Spinal cord (tissue), 10 donors: ENCODE measurements around the gene RAB11FIP4. TPM values are rescaled to one million over a fixed set of nuclear protein-coding genes. Genes with fewer than 3 reads are reported as not detected.
A peak's percentile ranks its signal among the peaks of the same experiment; 100 is the strongest.
"Not testable (repeated sequence)": the region's sequence is repeated elsewhere in the genome, so short reads cannot be mapped to it uniquely, and the experiment has no call there.

Experiments used
- DNase-seq, 6 donors: peaks; one replicate each; pipeline versions ENCODE4 v3.0.0 to v3.0.0-alpha.2; 2013 to 2015; ENCODE audit warnings: low spot score in 6 of 6, low read depth in 4 of 6
- H3K27ac ChIP-seq: one replicate; pipeline ENCODE4 v1.5.1; 2013; ENCODE audit warnings: low read depth, low read length, control low read depth
- H3K27me3 ChIP-seq: one replicate; pipeline ENCODE4 v1.6.1; 2013; ENCODE audit warnings: low read length; ENCODE audit not compliant: control insufficient read depth, insufficient read depth
- H3K36me3 ChIP-seq: one replicate; pipeline ENCODE4 v1.6.1; 2013; ENCODE audit warnings: low read length; ENCODE audit not compliant: control insufficient read depth, insufficient read depth
- H3K4me1 ChIP-seq: one replicate; pipeline ENCODE4 v1.6.1; 2013; ENCODE audit warnings: low read length; ENCODE audit not compliant: control insufficient read depth, insufficient read depth
- H3K4me3 ChIP-seq: one replicate; pipeline ENCODE4 v1.5.1; 2013; ENCODE audit warnings: low read depth, low read length, control low read depth
- H3K9me3 ChIP-seq: one replicate; pipeline ENCODE4 v1.6.1; 2013; ENCODE audit warnings: low read length; ENCODE audit not compliant: control insufficient read depth, insufficient read depth
- WGBS: methylation state at CpG from one replicate; pipeline ENCODE4 v1.1.5; 2013; ENCODE audit warnings: missing lambda C conversion rate; ENCODE audit not compliant: insufficient coverage; 5-methylcytosine and 5-hydroxymethylcytosine counted together
- long read RNA-seq, 4 donors: transcript quantifications; one replicate each; lab custom pipeline, GENCODE V29; 2026
- polyA plus RNA-seq, 2 donors: library from polyadenylated mRNA; unstranded; fragments of 120-200 nt; gene quantifications; one replicate each; pipeline ENCODE4 v1.2.1, GENCODE V29; 2013; ENCODE audit not compliant: insufficient read length in 2 of 2
- total RNA-seq, 2 donors: library from RNA; depleted of rRNA in 1 of 2; stranded (reverse); fragments of 120-200 nt in 1 of 2; fragments of >200 nt in 1 of 2; gene quantifications; one replicate each; pipeline versions ENCODE4 v1.2.3 to v1.2.4, GENCODE V29; 2013 to 2014
- donor health status: healthy.

RAB11FIP4 gene, protein sequence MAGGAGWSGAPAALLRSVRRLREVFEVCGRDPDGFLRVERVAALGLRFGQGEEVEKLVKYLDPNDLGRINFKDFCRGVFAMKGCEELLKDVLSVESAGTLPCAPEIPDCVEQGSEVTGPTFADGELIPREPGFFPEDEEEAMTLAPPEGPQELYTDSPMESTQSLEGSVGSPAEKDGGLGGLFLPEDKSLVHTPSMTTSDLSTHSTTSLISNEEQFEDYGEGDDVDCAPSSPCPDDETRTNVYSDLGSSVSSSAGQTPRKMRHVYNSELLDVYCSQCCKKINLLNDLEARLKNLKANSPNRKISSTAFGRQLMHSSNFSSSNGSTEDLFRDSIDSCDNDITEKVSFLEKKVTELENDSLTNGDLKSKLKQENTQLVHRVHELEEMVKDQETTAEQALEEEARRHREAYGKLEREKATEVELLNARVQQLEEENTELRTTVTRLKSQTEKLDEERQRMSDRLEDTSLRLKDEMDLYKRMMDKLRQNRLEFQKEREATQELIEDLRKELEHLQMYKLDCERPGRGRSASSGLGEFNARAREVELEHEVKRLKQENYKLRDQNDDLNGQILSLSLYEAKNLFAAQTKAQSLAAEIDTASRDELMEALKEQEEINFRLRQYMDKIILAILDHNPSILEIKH
- total RNA-seq (10 to 100 TPM; 15.3 to 35.1 TPM), polyA plus RNA-seq (10 to 100 TPM; 45.1 to 50.5 TPM)
- long read RNA-seq, donor 1, full-length matches to known transcripts = 2 of 12 reads
- long read RNA-seq, donor 1, partial matches to known transcripts = 10 of 12 reads
- long read RNA-seq, donor 1, other reads (novel, unspliced or antisense) = 0 of 12 reads
- long read RNA-seq, donor 2, full-length matches to known transcripts = 2 of 2 reads
- long read RNA-seq, donor 2, partial matches to known transcripts = 0 of 2 reads
- long read RNA-seq, donor 2, other reads (novel, unspliced or antisense) = 0 of 2 reads
- long read RNA-seq, donor 3, full-length matches to known transcripts = 2 of 2 reads
- long read RNA-seq, donor 3, partial matches to known transcripts = 0 of 2 reads
- long read RNA-seq, donor 3, other reads (novel, unspliced or antisense) = 0 of 2 reads
- long read RNA-seq, donor 4, full-length matches to known transcripts = 1 of 1 reads
- long read RNA-seq, donor 4, partial matches to known transcripts = 0 of 1 reads
- long read RNA-seq, donor 4, other reads (novel, unspliced or antisense) = 0 of 1 reads

DNA sequence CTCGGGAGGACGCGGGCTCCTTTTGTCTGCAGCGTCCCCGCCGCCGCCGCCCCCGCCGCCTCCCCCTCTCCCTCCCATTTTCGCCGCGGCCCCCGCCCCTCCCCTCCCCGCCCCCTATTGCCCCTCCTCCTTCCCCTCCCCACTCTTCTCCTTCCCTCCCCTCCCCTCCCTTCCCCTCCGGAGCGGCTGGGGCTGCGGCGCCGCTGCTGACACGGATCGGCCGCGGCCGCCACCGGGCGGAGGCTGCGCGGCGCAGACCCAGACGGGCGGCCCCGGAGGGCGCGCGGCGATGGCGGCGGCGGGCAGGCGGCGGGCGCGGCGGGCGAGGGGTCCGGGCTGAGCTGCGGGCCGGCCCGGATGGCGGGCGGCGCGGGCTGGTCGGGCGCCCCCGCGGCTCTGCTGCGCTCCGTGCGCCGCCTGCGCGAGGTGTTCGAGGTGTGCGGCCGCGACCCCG is at the start of gene RAB11FIP4:
Gene RAB11FIP4 (plus strand): TSS at position 180 of the 454 bp plus-strand sequence. CDS start 178 bp downstream, at position 358.
- WGBS = under 1% methylated on average over 53 of the region's 69 CpGs
- H3K27ac ChIP-seq = no peak within 1 kb of the TSS

DNA sequence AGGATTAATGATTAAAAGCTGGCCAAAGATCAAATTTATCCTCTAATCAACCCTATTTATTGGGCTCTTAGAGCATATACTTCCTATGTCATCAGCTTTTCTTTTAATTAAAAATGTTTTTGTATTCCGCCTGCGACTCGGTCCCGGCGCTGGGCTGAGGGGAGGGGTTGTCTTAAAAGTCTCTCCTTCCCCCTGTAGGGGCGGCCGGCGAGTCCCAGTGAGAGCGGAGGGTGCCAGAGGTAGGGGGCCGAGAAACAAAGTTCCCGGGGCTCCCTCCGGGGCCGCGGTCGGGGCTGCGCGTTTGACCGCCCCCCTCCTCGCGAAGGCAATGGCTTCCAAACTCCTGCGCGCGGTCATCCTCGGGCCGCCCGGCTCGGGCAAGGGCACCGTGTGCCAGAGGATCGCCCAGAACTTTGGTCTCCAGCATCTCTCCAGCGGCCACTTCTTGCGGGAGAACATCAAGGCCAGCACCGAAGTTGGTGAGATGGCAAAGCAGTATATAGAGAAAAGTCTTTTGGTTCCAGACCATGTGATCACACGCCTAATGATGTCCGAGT is 46.2 kb upstream of the RAB11FIP4 start:
- not testable (repeated sequence) for H3K4me1 ChIP-seq, H3K9me3 ChIP-seq, H3K27me3 ChIP-seq, H3K4me3 ChIP-seq, H3K27ac ChIP-seq, DNase-seq
- peaks cover 20% of the 10 kb centered on the region for H3K36me3 ChIP-seq
- WGBS = no CpG with 5 or more reads among the region's 34 CpGs

More for the DNA sequence above, at the start of gene RAB11FIP4:
- Histone ChIP-seq H3K4me3 (peak within 1 kb of the TSS; percentile 40), H3K9me3 (no peaks in the 10 kb centered on the region), H3K4me1 (peaks cover 46% of the 10 kb centered on the region), H3K36me3 (peaks cover 17% of the 10 kb centered on the region), H3K27me3 (peaks cover 11% of the 10 kb centered on the region)
- DNase-seq = peak in 3 of 6 donors; percentile 54 to 91 (median 84)

DNA sequence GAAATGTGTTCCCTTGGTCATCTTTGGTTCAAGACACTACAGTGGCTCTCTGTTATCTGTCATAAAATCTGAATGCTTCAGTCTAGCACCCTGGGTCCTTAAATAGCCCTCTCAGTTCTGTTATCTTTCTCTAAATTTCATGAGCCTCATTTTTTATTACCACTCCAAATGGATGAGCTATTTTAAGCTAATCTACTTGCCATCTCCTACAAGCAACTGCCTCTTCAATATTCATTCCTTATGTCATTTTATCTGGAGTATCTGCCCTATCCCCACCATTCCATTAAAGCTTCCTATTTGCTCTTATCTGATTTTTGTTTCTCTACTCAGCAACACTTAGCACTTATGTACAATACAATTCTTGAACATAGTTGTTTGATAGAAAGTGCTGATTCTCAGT is 42.0 kb upstream of the RAB11FIP4 start:
- H3K4me1 ChIP-seq = no peaks in the 10 kb centered on the region
- H3K27ac ChIP-seq = no peak overlapping the region
- H3K9me3 ChIP-seq = no peaks in the 10 kb centered on the region
- peaks cover 22% of the 10 kb centered on the region for H3K36me3 ChIP-seq
- DNase-seq = no peak
- no peak overlapping the region for H3K4me3 ChIP-seq
- no peaks in the 10 kb centered on the region for H3K27me3 ChIP-seq

DNA sequence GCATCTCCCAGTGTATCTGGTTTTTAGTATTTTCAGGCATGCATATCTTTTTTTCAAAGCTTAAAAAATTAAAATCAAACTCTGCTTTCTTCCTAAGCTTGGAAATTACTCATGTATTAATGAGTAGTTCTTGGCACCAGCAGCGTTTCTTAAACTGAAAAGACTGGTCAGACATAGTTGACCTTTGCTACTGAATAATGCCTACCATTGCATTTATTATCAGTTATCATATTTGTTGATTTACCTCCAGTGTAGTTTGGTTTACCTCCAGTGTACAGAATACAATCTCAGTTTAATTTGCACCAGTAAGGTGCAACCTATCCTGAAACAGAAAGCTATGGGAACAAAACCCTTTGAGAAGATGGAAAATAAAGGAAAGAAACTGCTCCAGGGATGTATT is 35.5 kb upstream of the RAB11FIP4 start:
- H3K4me1 ChIP-seq = no peaks in the 10 kb centered on the region
- no peak for DNase-seq
- WGBS = no CpG with 5 or more reads among the region's 1 CpG
- H3K4me3 ChIP-seq = no peak overlapping the region
- no peaks in the 10 kb centered on the region for H3K27me3 ChIP-seq
- H3K27ac ChIP-seq = no peak overlapping the region
- no peaks in the 10 kb centered on the region for H3K9me3 ChIP-seq
- H3K36me3 ChIP-seq = peaks cover 25% of the 10 kb centered on the region

DNA sequence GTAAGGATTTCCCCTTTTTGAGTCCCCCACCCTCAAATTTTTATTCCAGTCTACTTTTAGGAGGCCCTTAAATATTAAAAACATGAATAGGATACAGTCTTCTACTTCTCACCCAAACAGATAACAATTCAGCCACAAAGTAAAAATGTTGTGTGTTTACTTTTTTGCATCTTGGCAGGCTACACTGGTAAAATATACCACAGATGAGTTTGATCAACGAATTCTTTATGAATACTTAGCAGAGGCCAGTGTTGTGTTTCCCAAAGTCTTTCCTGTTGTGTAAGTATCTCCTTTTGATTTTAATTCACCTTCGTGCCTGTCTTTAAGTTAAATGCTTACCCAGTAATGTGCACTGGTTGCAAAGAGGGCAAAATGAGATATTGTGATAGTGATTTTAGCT is 34.4 kb upstream of the RAB11FIP4 start:
- Histone ChIP-seq H3K4me1 (no peaks in the 10 kb centered on the region), H3K36me3 (peaks cover 20% of the 10 kb centered on the region), H3K27me3 (no peaks in the 10 kb centered on the region), H3K9me3 (no peaks in the 10 kb centered on the region), H3K4me3 (no peak overlapping the region), H3K27ac (no peak overlapping the region)
- DNase-seq = no peak
- no CpG with 5 or more reads among the region's 2 CpGs for WGBS

DNA sequence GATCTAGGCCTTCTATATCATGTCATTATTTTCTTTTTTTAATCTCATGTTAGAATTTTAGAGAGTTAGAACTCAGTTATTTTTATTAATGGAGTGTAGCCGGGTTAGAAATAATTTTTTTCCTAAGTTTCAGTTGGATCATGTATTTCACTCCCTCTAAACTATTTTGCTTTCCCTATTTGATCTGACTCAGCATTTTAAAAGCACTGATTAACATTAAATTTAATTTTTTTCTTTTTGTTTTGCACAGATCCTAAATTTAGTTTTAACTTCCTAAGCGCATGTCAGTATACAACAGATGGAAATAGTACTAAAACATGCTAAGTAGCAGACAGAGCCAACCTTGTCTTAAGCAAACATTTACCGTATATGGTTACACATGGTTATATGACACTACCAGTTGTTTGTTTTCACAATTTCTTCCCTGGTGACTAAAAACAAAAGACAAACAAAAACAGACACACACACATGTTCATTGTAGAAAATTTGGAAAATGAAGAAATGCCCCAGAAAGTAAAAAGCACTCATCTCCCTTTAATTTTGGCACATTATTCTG is 33.6 kb upstream of the RAB11FIP4 start:
- Histone ChIP-seq H3K4me3 (no peak overlapping the region), H3K9me3 (no peaks in the 10 kb centered on the region), H3K27me3 (no peaks in the 10 kb centered on the region), H3K36me3 (peaks cover 15% of the 10 kb centered on the region), H3K4me1 (no peaks in the 10 kb centered on the region), H3K27ac (no peak overlapping the region)
- no CpG with 5 or more reads among the region's 3 CpGs for WGBS
- peak in 1 of 6 donors; percentile 20 for DNase-seq

DNA sequence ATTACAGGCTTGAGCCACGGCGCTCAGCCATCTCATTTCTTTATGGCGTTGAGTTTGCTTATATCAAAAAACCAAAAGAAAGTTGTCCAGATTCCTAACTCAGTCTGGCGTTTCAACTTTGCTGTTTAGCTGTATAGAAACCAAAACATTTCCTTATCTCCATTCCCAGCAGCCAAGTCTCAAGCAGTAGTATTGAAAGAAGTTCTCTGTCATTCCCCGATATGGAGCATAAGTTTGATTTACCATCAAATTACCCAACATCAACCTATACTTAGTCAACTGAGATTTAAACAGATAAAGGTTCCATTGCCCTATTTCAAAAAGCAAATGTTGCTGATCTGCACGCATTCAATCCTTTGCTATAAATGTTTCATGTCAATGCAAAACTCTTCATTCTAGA is 27.5 kb upstream of the RAB11FIP4 start:
- Histone ChIP-seq H3K9me3 (no peaks in the 10 kb centered on the region), H3K4me1 (no peaks in the 10 kb centered on the region), H3K36me3 (peaks cover 15% of the 10 kb centered on the region), H3K4me3 (no peak overlapping the region), H3K27me3 (no peaks in the 10 kb centered on the region), H3K27ac (no peak overlapping the region)
- WGBS = 98% methylated on average over 5 of the region's 6 CpGs
- DNase-seq = no peak

DNA sequence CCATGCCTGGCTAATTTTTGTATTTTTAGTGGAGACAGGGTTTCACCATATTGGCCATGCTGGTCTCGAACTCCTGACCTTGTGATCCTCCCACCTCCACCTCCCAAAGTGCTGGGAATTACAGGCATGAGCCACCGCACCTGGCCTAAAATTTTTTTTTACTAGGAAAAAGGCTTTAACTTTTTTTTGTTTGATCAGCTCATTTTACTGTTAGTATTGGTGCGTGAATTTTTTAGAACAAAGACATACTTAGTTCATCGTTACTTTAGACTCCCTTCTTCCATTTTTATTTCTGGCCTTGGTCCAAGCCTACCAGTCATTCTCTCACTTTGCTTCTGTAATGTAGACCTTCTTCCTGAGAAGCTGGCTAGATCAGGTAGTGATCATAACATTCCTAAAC is 25.4 kb upstream of the RAB11FIP4 start:
- Histone ChIP-seq H3K36me3 (peaks cover 8% of the 10 kb centered on the region), H3K27me3 (no peaks in the 10 kb centered on the region), H3K4me3 (no peak overlapping the region), H3K4me1 (no peaks in the 10 kb centered on the region), H3K27ac (no peak overlapping the region), H3K9me3 (no peaks in the 10 kb centered on the region)
- no CpG with 5 or more reads among the region's 4 CpGs for WGBS
- DNase-seq = no peak

DNA sequence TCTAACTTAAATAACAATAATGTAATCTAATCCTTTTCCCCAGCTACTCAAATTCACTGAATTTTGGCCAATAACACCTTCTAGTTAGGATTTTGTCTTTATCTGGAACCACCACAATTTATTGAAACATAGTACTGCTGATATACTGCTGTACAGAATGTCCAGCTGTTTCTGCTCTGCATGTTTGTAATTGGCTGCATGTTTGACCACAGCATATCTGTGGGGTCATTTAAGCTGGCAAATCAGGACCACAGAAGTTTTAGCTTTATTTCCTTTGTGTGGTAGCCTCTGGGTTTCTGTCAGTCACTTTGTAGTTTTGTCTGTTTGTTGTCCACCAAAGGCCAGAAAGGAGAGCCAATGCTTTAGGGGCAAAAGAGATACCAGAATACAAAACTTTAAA is 22.2 kb upstream of the RAB11FIP4 start:
- peaks cover 11% of the 10 kb centered on the region for H3K36me3 ChIP-seq

More for the DNA sequence above, 22.2 kb upstream of the RAB11FIP4 start:
- Histone ChIP-seq H3K9me3 (no peaks in the 10 kb centered on the region), H3K4me1 (no peaks in the 10 kb centered on the region), H3K4me3 (no peak overlapping the region), H3K27me3 (no peaks in the 10 kb centered on the region), H3K27ac (no peak overlapping the region)
- DNase-seq = no peak
